ENCODE results near the gene LSR. TPM values are rescaled to one million over a fixed set of nuclear protein-coding genes. Genes with fewer than 3 reads are reported as not detected.

LSR gene
- polyA plus RNA-seq, result 51.3 to 101 TPM (median 79.2 TPM) in 3 replicates
- polyA plus RNA-seq (2011; ENCODE audit: low read depth), result 62.7 TPM
- polyA plus RNA-seq (2011; cell fraction: cytosol; rRNA removed), result 27.5 and 52.9 TPM in 2 replicates
- polyA plus RNA-seq (2011; cell fraction: nucleus; rRNA removed), result 104 and 135 TPM in 2 replicates
- 120 and 154 TPM in 2 replicates for polyA plus RNA-seq (2012; ENCODE audit: low replicate concordance)
- polyA minus RNA-seq, result 39.4 to 343 TPM (median 67.7 TPM) in 3 replicates
- 258 TPM for polyA minus RNA-seq (2011; cell fraction: cytosol; rRNA and poly(A)+ RNA removed)
- 253 and 304 TPM in 2 replicates for polyA minus RNA-seq (2011; cell fraction: nucleus; rRNA and poly(A)+ RNA removed)

- Histone ChIP-seq H3K27ac (ENCODE audit: control insufficient read depth, insufficient read depth, low read length) (peak within 1 kb of the TSS; percentile 96), H3K9me3 (ENCODE audit: control insufficient read depth, low read depth, low read length) (no peaks in the 10 kb centered on the region), H3K9me1 (ENCODE audit: control insufficient read depth, extremely low read depth, insufficient read depth, low read length) (no peaks in the 10 kb centered on the region), H3K27me3 (ENCODE audit: control insufficient read depth, extremely low read depth, insufficient read depth, low read length) (no peaks in the 10 kb centered on the region), H2AFZ (ENCODE audit: control insufficient read depth, low read length) (peak within 1 kb of the TSS; percentile 99), H4K20me1 (ENCODE audit: control insufficient read depth, extremely low read depth, insufficient read depth, low read length) (peaks cover 2% of the 10 kb centered on the region), H3K9ac (ENCODE audit: control insufficient read depth, extremely low read depth, insufficient read depth, low read length) (peak within 1 kb of the TSS; percentile 96), H3K79me2 (ENCODE audit: control insufficient read depth, insufficient read depth, low read length) (peaks cover 36% of the 10 kb centered on the region), H3K36me3 (ENCODE audit: control insufficient read depth in 2 of 2, extremely low read depth in 1 of 2, insufficient read depth in 2 of 2, low read length in 2 of 2) (peaks cover 7 to 10% of the 10 kb centered on the region in 2 experiments), H3K4me1 (ENCODE audit: control insufficient read depth, extremely low read depth, insufficient read depth, low read length) (peaks cover 13% of the 10 kb centered on the region), H3K4me2 (ENCODE audit: control insufficient read depth, extremely low read depth, insufficient read depth, low read depth, low read length) (peak within 1 kb of the TSS; percentile 90), H3K4me3 (ENCODE audit: control insufficient read depth in 2 of 3, extremely low read depth in 1 of 3, insufficient read depth in 2 of 3, low read depth in 1 of 3, low read length in 3 of 3) (peak within 1 kb of the TSS; percentile 59 to 92 (median 92))
- TF ChIP-seq EZH2 (IDR thresholded peaks at IDR 0.05; ENCODE audit: low read length), result no peak
- TF ChIP-seq CTCF (optimal IDR thresholded peaks at IDR 0.05 in 1 of 3, IDR thresholded peaks at IDR 0.05 in 1 of 3, conservative IDR thresholded peaks at IDR 0.05 in 1 of 3; ENCODE audit: extremely low read depth in 1 of 3, insufficient read depth in 2 of 3, low read length in 3 of 3), result peak in 1 of 3 experiments; percentile 13
- dilution Hi-C loops (cut with MboI; ENCODE audit: extremely low pct_ligation_motif_present, low sequenced_read_pairs), result no loop called here
- FAIRE-seq (no peak), DNase-seq (ENCODE audit: low read depth, low spot score) (peak; percentile 44)
Measured at GRCh38 chr19:35248310-35249145, at the start of gene LSR. Gene LSR (plus strand): TSS chr19:35249002. CDS start chr19:35249023, 21 bp downstream.

GRCh38 chr19:35199481-35199880 lies 49.3 kb upstream of the LSR start:
- no peak overlapping the region for H3K27ac ChIP-seq (ENCODE audit: control insufficient read depth, insufficient read depth, low read length)
- H3K36me3 ChIP-seq (ENCODE audit: control insufficient read depth in 2 of 2, extremely low read depth in 1 of 2, insufficient read depth in 2 of 2, low read length in 2 of 2), result no peaks in the 10 kb centered on the region
- no peaks in the 10 kb centered on the region for H3K27me3 ChIP-seq (ENCODE audit: control insufficient read depth, extremely low read depth, insufficient read depth, low read length)
- no peaks in the 10 kb centered on the region for H3K4me1 ChIP-seq (ENCODE audit: control insufficient read depth, extremely low read depth, insufficient read depth, low read length)
- H2AFZ ChIP-seq (ENCODE audit: control insufficient read depth, low read length), result no peak overlapping the region
- H3K9me1 ChIP-seq (ENCODE audit: control insufficient read depth, extremely low read depth, insufficient read depth, low read length), result no peaks in the 10 kb centered on the region
- no peaks in the 10 kb centered on the region for H4K20me1 ChIP-seq (ENCODE audit: control insufficient read depth, extremely low read depth, insufficient read depth, low read length)
- TF ChIP-seq CTCF (optimal IDR thresholded peaks at IDR 0.05 in 1 of 3, IDR thresholded peaks at IDR 0.05 in 1 of 3, conservative IDR thresholded peaks at IDR 0.05 in 1 of 3; ENCODE audit: extremely low read depth in 1 of 3, insufficient read depth in 2 of 3, low read length in 3 of 3) (no peak), EZH2 (IDR thresholded peaks at IDR 0.05; ENCODE audit: low read length) (no peak)
- H3K4me3 ChIP-seq (ENCODE audit: control insufficient read depth in 2 of 3, extremely low read depth in 1 of 3, insufficient read depth in 2 of 3, low read depth in 1 of 3, low read length in 3 of 3), result no peak overlapping the region
- no peak for FAIRE-seq
- dilution Hi-C loops (cut with MboI; ENCODE audit: extremely low pct_ligation_motif_present, low sequenced_read_pairs), result no loop called here
- no peaks in the 10 kb centered on the region for H3K9me3 ChIP-seq (ENCODE audit: control insufficient read depth, low read depth, low read length)
- H3K4me2 ChIP-seq (ENCODE audit: control insufficient read depth, extremely low read depth, insufficient read depth, low read depth, low read length), result no peak overlapping the region
- H3K9ac ChIP-seq (ENCODE audit: control insufficient read depth, extremely low read depth, insufficient read depth, low read length), result no peak overlapping the region
- no peaks in the 10 kb centered on the region for H3K79me2 ChIP-seq (ENCODE audit: control insufficient read depth, insufficient read depth, low read length)
- no peak for DNase-seq (ENCODE audit: low read depth, low spot score)
